K562 (cell line): ENCODE measurements around the gene CHRNE. TPM values are rescaled to one million over a fixed set of nuclear protein-coding genes. Genes with fewer than 3 reads are reported as not detected.

Experiments used
- ATAC-seq: fragments of 200-7000 bp; cut with Tn5 transposase; 3 replicates; pipeline ENCODE4 v1.9.1; 2020; ENCODE audit warnings: moderate library complexity
- BruUV-seq: library from RNA; stranded (reverse); fragments of 400-500 nt; replicated peaks from 2 replicates; lab custom pipeline; 2021; lab: Mats Ljungman, UMichigan
- CTCF ChIA-PET: fragments of 300-600 bp; formaldehyde crosslinking; extraction: SDS; loops from one replicate; lab custom pipeline; 2021; ENCODE audit warnings: low intra/inter-chr PET ratio; lab: Yijun Ruan, JAX
- POLR2A ChIA-PET: fragments of 300-600, 350-650 bp; sonication (Branson Sonifier 250); formaldehyde crosslinking; extraction: SDS; loops from one replicate; lab custom pipeline; 2021; ENCODE audit warnings: antibody characterized with exemption, inconsistent platforms; lab: Yijun Ruan, JAX
- DNase-seq, 4 experiments: peaks; one replicate each; pipeline versions ENCODE4 v3.0.0 to v3.0.0-alpha.2; 2011 to 2018; ENCODE audit warnings: low spot score in 3 of 4, mixed read lengths in 3 of 4; ENCODE audit errors: extremely low read depth in 1 of 4
- FAIRE-seq: peaks from 2 replicates; lab custom pipeline; 2011; peaks lifted over from hg19 to GRCh38; lab: Jason Lieb, UNC
- H2AFZ ChIP-seq: 2 replicates; pipeline ENCODE4 v1.6.0; 2011; ENCODE audit warnings: low read depth, low read length, control low read depth, inconsistent platforms
- H3K27ac ChIP-seq: fragments of 200-600 bp; 3 replicates; pipeline ENCODE4 v1.8.0; 2011; ENCODE audit warnings: low read depth, mild to moderate bottlenecking, control low read depth, inconsistent platforms, low read length, moderate library complexity, mixed read lengths; ENCODE audit errors: extremely low read depth
- H3K27me3 ChIP-seq, 2 experiments: fragments of 300-600 bp in 1 of 2; 2 replicates in 1 of 2; 3 replicates in 1 of 2; pipeline versions ENCODE4 v1.6.0 to v1.8.0; 2011; ENCODE audit warnings: inconsistent platforms in 2 of 2, low read length in 2 of 2, mild to moderate bottlenecking in 1 of 2, mixed read lengths in 1 of 2, moderate library complexity in 1 of 2; ENCODE audit not compliant: control insufficient read depth in 2 of 2, insufficient read depth in 2 of 2
- H3K36me3 ChIP-seq: fragments of 300-600 bp; 3 replicates; pipeline ENCODE4 v1.8.0; 2011; ENCODE audit warnings: mild to moderate bottlenecking, low read length, inconsistent platforms; ENCODE audit not compliant: control insufficient read depth, insufficient read depth
- H3K4me1 ChIP-seq, 2 experiments: fragments of 200-600 bp in 1 of 2; replicated peaks in 1 of 2; 2 replicates in 1 of 2; 3 replicates in 1 of 2; pipeline versions ENCODE4 v1.5.1 to v1.8.0; 2011; ENCODE audit warnings: inconsistent platforms in 2 of 2, low read length in 2 of 2, mild to moderate bottlenecking in 1 of 2, mixed read lengths in 1 of 2, moderate library complexity in 1 of 2; ENCODE audit not compliant: control insufficient read depth in 2 of 2, insufficient read depth in 2 of 2
- H3K4me2 ChIP-seq: 2 replicates; pipeline ENCODE4 v1.6.1; 2011; ENCODE audit warnings: low read length, control low read depth, inconsistent platforms, mixed read lengths; ENCODE audit not compliant: insufficient read depth
- H3K4me3 ChIP-seq: fragments of 200-600 bp; sonication (generic), shearing (Covaris generic); 2 replicates; pipeline ENCODE4 v1.5.1; 2016; ENCODE audit warnings: control low read depth, inconsistent platforms
- H3K79me2 ChIP-seq: fragments of 200-600 bp; 3 replicates; pipeline ENCODE4 v1.8.0; 2011; ENCODE audit warnings: low read length, inconsistent platforms; ENCODE audit not compliant: control insufficient read depth, insufficient read depth
- H3K9ac ChIP-seq, 2 experiments: 2 replicates each; pipeline versions ENCODE4 v1.6.0 to v1.6.1; 2011; ENCODE audit warnings: low read depth in 2 of 2, low read length in 2 of 2, control low read depth in 1 of 2, inconsistent platforms in 1 of 2, mild to moderate bottlenecking in 1 of 2, mixed read lengths in 1 of 2; ENCODE audit not compliant: insufficient read depth in 1 of 2
- H3K9me1 ChIP-seq: one replicate; pipeline ENCODE4 v1.6.0; 2011; ENCODE audit warnings: inconsistent platforms, mild to moderate bottlenecking, low read length, moderate library complexity; ENCODE audit not compliant: control insufficient read depth, insufficient read depth
- H3K9me3 ChIP-seq: replicated peaks from 2 replicates; pipeline ENCODE4 v1.5.1; 2011; ENCODE audit warnings: low read depth, low read length, inconsistent platforms; ENCODE audit not compliant: control insufficient read depth, insufficient read depth
- H4K20me1 ChIP-seq: replicated peaks from 2 replicates; pipeline ENCODE4 v1.6.1; 2011; ENCODE audit warnings: low read length, inconsistent platforms, mixed read lengths; ENCODE audit not compliant: control insufficient read depth, insufficient read depth
- E2F3 ChIP-seq: fragments of 250-450 bp; sonication (Bioruptor Pico); IDR thresholded peaks from 2 replicates; pipeline ENCODE4 v1.4.0; 2020; ENCODE audit warnings: mild to moderate bottlenecking
- ETV1 ChIP-seq: fragments of 450-650 bp; conservative IDR thresholded peaks from 2 replicates; pipeline ENCODE4 v1.6.1; 2016; ENCODE audit warnings: missing genetic modification characterization, control low read depth, low read depth, missing compliant biosample characterization
- NCOA6 ChIP-seq: fragments of 450-650 bp; IDR thresholded peaks from 2 replicates; pipeline ENCODE4 v1.6.1; 2017; ENCODE audit warnings: mild to moderate bottlenecking
- POLR3G ChIP-seq: IDR thresholded peaks from 2 replicates; pipeline ENCODE4 v1.6.1; 2011; ENCODE audit not compliant: insufficient read length, insufficient replicate concordance; ENCODE audit errors: extremely low read depth
- RBFOX2 ChIP-seq: fragments of 200-400 bp; formaldehyde crosslinking; IDR thresholded peaks from 2 replicates; pipeline ENCODE4 v1.6.1; 2017; ENCODE audit warnings: low read depth, mild to moderate bottlenecking, low read length, moderate library complexity
- ZNF12 ChIP-seq: sonication (generic); formaldehyde crosslinking; IDR thresholded peaks from 2 replicates; pipeline ENCODE4 v1.4.0; 2020; ENCODE audit warnings: mild to moderate bottlenecking, missing genetic modification reagents
- ZNF77 ChIP-seq: fragments of 250-450 bp; sonication (Bioruptor Pico); IDR thresholded peaks from 2 replicates; pipeline ENCODE4 v1.5.0; 2020
- ZSCAN29 ChIP-seq: fragments of 450-650 bp; IDR thresholded peaks from 2 replicates; pipeline ENCODE4 v1.6.1; 2017
- WGBS: fragments of 100-300 bp; shearing (Covaris generic); methylation state at CpG from one replicate; pipeline ENCODE4 v1.1.6; 2016; ENCODE audit warnings: low coverage, mixed read lengths; ENCODE audit not compliant: insufficient coverage; ENCODE audit errors: missing lambda C conversion rate; 5-methylcytosine and 5-hydroxymethylcytosine counted together
- in situ Hi-C: fragments of 300-500 bp; cut with MboI; formaldehyde crosslinking; loops from 4 replicates; pipeline ENCODE4 v1.15.0; 2018; ENCODE audit warnings: inconsistent platforms, mixed read lengths
- intact Hi-C: fragments of 100-400 bp; cut with micrococcal nuclease; formaldehyde crosslinking; loops from 2 replicates; pipeline ENCODE4 v1.14.2; 2022
- polyA plus RNA-seq, 8 experiments: library from polyadenylated mRNA; depleted of rRNA in 4 of 8; stranded (reverse) in 5 of 8; unstranded in 3 of 8; fragments of >200 nt; fragmentation: Nextera tagmentation in 2 of 8; fragmentation: Illumina TruSeq in 1 of 8; extraction: Ambion mirVana in 2 of 8; extraction: Trizol in 1 of 8; gene quantifications; 2 replicates each; pipeline versions ENCODE4 v1.2.1 to v1.2.3, GENCODE V29; 2011 to 2014; ENCODE audit warnings: inconsistent platforms in 1 of 8, missing spikeins in 1 of 8
- total RNA-seq, 7 experiments: library from RNA; depleted of rRNA in 6 of 7; stranded (reverse); fragments of >200 nt in 6 of 7; fragmentation: Illumina TruSeq in 2 of 7; extraction: Trizol in 2 of 7; gene quantifications; 2 replicates each; pipeline versions ENCODE4 v1.2.1 to v1.2.3, GENCODE V29; 2011 to 2021; ENCODE audit warnings: low replicate concordance in 1 of 7
- TF ChIP-seq, protein P1 (sequence below): fragments of 450-650 bp; formaldehyde crosslinking; IDR thresholded peaks from 2 replicates; pipeline ENCODE4 v1.4.0; 2020; ENCODE audit warnings: mild to moderate bottlenecking, moderate library complexity
- TF ChIP-seq, protein P2 (sequence below): fragments of 450-650 bp; IDR thresholded peaks from 2 replicates; pipeline ENCODE4 v1.7.0; 2016; ENCODE audit warnings: borderline replicate concordance

The CHRNE gene
- total and polyA plus RNA-seq, 9 of the 15 experiments (the other 6 are each of a cell fraction or from before 2014, with no cell fraction given), result not detected

DNA sequence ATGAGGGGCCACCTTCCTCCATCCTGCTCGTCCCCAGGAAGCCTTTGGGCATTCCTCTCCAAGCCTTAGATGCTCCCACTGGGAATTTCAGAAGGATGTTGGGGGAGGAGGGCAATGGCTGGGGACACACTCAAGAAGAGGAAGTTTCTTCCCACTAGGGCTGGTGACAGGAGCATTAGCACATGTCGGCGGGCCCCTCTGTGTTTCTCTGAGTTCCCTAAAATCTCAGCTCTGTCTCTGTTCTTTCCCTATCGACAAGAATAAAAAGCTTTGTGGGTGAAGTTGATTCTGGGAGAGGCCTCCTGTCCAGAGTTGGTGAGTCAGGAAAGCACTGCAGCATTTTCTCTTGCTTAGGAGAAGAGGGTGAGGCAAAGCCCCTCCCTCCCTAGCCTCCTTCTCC is 23.3 kb downstream of the CHRNE start:
- DNase-seq (no peak), FAIRE-seq (no peak), ATAC-seq (no peak)
- Histone ChIP-seq H3K36me3 (peaks cover 36% of the 10 kb centered on the region; the same call in 2 of the 3 replicates), H3K4me1 (no peaks in the 10 kb centered on the region), H4K20me1 (peaks cover 5% of the 10 kb centered on the region), H3K27ac (no peak overlapping the region), H3K9me1 (peaks cover 2% of the 10 kb centered on the region), H3K4me3 (no peak overlapping the region), H3K79me2 (no peaks in the 10 kb centered on the region; the same call in 2 of the 3 replicates), H3K27me3 (no peaks in the 10 kb centered on the region), H3K4me2 (no peak overlapping the region), H2AFZ (no peak overlapping the region), H3K9ac (no peak overlapping the region), H3K9me3 (no peaks in the 10 kb centered on the region)
- intact Hi-C loops (no loop called here), in situ Hi-C loops (no loop called here)
- POLR2A ChIA-PET, result no interaction called here
- WGBS, result 94% methylated on average over 4 of the region's 4 CpGs
- CTCF ChIA-PET, result interaction anchor here (0.6 kb wide), 1 partner anchor 148 kb away, joined by 4 read pairs; no protein-coding TSS in a partner anchor
- BruUV-seq, result no TSS peak
- no peak for TF ChIP-seq ZNF12 (CRISPR knock-in tag)
- TF ChIP-seq, protein P1, sequence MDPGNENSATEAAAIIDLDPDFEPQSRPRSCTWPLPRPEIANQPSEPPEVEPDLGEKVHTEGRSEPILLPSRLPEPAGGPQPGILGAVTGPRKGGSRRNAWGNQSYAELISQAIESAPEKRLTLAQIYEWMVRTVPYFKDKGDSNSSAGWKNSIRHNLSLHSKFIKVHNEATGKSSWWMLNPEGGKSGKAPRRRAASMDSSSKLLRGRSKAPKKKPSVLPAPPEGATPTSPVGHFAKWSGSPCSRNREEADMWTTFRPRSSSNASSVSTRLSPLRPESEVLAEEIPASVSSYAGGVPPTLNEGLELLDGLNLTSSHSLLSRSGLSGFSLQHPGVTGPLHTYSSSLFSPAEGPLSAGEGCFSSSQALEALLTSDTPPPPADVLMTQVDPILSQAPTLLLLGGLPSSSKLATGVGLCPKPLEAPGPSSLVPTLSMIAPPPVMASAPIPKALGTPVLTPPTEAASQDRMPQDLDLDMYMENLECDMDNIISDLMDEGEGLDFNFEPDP (CRISPR knock-in tag), result no peak
- TF ChIP-seq NCOA6, result no peak
- no peak for TF ChIP-seq ETV1 (tag)

DNA sequence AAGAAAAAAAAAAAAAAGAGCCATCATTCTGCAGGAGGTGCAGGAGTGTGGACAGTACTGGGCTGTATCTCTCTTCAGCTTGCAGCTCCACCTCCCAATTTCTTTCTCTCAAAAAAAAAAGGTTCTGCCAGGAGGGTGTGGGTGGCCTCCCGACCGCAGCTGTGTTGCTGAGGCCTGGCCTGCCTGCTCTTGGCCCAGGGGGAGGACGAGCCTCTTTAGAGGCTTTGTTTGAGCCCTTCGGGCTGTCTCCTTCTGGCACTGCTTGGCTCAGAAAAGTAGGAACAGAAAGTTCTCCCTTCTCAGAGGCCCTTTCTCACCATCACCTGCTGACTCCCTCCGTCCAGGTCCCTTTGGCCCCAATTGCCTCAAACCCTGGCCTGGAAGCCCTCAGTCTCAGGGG is 25.8 kb downstream of the CHRNE start:
- no peaks in the 10 kb centered on the region; a peak in 1 of 5 replicates for H3K4me1 ChIP-seq
- no peaks in the 10 kb centered on the region for H3K27me3 ChIP-seq
- no peak overlapping the region for H3K27ac ChIP-seq
- ChIA-PET CTCF (no interaction called here), POLR2A (interaction anchor here (1.2 kb wide), 1 partner anchor 19 kb away, joined by 3 read pairs; no protein-coding TSS in a partner anchor)
- WGBS, result 93% methylated on average over 4 of the region's 5 CpGs
- no peaks in the 10 kb centered on the region for H3K9me3 ChIP-seq
- BruUV-seq, result no TSS peak
- no peak for DNase-seq
- FAIRE-seq, result no peak
- H3K79me2 ChIP-seq, result no peaks in the 10 kb centered on the region; the same call in 2 of the 3 replicates
- no peak for ATAC-seq
- no peak overlapping the region for H3K9ac ChIP-seq
- no peak overlapping the region for H3K4me2 ChIP-seq
- peaks cover 7% of the 10 kb centered on the region for H4K20me1 ChIP-seq
- H3K9me1 ChIP-seq, result peaks cover 2% of the 10 kb centered on the region
- no peak overlapping the region for H3K4me3 ChIP-seq
- H2AFZ ChIP-seq, result no peak overlapping the region
- peaks cover 24% of the 10 kb centered on the region; the same call in 2 of the 3 replicates for H3K36me3 ChIP-seq
- intact Hi-C loops (no loop called here), in situ Hi-C loops (no loop called here)
- no peak for TF ChIP-seq POLR3G
- no peak for TF ChIP-seq RBFOX2
- TF ChIP-seq E2F3 (CRISPR knock-in tag), result no peak
- TF ChIP-seq ZSCAN29, result no peak
- TF ChIP-seq ZNF77 (CRISPR knock-in tag), result no peak
- TF ChIP-seq, protein P2, sequence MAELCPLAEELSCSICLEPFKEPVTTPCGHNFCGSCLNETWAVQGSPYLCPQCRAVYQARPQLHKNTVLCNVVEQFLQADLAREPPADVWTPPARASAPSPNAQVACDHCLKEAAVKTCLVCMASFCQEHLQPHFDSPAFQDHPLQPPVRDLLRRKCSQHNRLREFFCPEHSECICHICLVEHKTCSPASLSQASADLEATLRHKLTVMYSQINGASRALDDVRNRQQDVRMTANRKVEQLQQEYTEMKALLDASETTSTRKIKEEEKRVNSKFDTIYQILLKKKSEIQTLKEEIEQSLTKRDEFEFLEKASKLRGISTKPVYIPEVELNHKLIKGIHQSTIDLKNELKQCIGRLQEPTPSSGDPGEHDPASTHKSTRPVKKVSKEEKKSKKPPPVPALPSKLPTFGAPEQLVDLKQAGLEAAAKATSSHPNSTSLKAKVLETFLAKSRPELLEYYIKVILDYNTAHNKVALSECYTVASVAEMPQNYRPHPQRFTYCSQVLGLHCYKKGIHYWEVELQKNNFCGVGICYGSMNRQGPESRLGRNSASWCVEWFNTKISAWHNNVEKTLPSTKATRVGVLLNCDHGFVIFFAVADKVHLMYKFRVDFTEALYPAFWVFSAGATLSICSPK, result no peak
